Spleen (tissue), 11 donors: Measurements from ENCODE around the gene CCDC172. TPM values are rescaled to one million over a fixed set of nuclear protein-coding genes. Genes with fewer than 3 reads are reported as not detected.

Experiments
- DNase-seq: peaks from one replicate; pipeline ENCODE4 v3.0.0-alpha.2; 2020
- H3K27ac ChIP-seq, 8 donors: fragments of 200-600 bp; sonication (generic) in 7 of 8; 1 replicate in 4 of 8; 2 replicates in 4 of 8; pipeline versions ENCODE4 v1.5.0 to v1.8.0; 2016 to 2021; ENCODE audit warnings: inconsistent platforms in 4 of 8, mild to moderate bottlenecking in 4 of 8, moderate library complexity in 1 of 8
- H3K27me3 ChIP-seq, 7 donors: fragments of 200-600 bp; sonication (generic) in 6 of 7; replicated peaks in 1 of 7; 1 replicate in 4 of 7; 2 replicates in 3 of 7; pipeline versions ENCODE4 v1.5.0 to v1.8.0; 2016 to 2021; ENCODE audit warnings: inconsistent platforms in 3 of 7, mild to moderate bottlenecking in 1 of 7
- H3K36me3 ChIP-seq, 6 donors: fragments of 200-600 bp; sonication (generic) in 5 of 6; 1 replicate in 4 of 6; 2 replicates in 2 of 6; pipeline versions ENCODE4 v1.5.0 to v1.8.0; 2016 to 2021; ENCODE audit warnings: inconsistent platforms in 2 of 6
- H3K4me1 ChIP-seq, 6 donors: fragments of 200-600 bp; sonication (generic) in 5 of 6; 1 replicate in 3 of 6; 2 replicates in 3 of 6; pipeline versions ENCODE4 v1.5.0 to v1.8.0; 2016 to 2021; ENCODE audit warnings: inconsistent platforms in 3 of 6
- H3K4me3 ChIP-seq, 8 donors: fragments of 200-600 bp; sonication (generic) in 7 of 8; 1 replicate in 4 of 8; 2 replicates in 4 of 8; pipeline versions ENCODE4 v1.5.0 to v1.8.0; 2016 to 2021; ENCODE audit warnings: inconsistent platforms in 4 of 8, mild to moderate bottlenecking in 4 of 8, moderate library complexity in 2 of 8
- H3K9me3 ChIP-seq, 8 donors: fragments of 200-600 bp; sonication (generic) in 7 of 8; 1 replicate in 4 of 8; 2 replicates in 4 of 8; pipeline versions ENCODE4 v1.5.0 to v1.8.0; 2016 to 2021; ENCODE audit warnings: inconsistent platforms in 4 of 8
- POLR2A ChIP-seq, 3 donors: fragments of 450-650 bp; IDR thresholded peaks; one replicate each; pipeline ENCODE4 v1.5.1; 2017; ENCODE audit warnings: antibody characterized with exemption in 3 of 3, mild to moderate bottlenecking in 1 of 3
- POLR2AphosphoS5 ChIP-seq, 3 donors: sonication (generic); formaldehyde crosslinking; IDR thresholded peaks; one replicate each; pipeline ENCODE4 v1.5.1; 2017; ENCODE audit warnings: antibody characterized with exemption in 3 of 3
- WGBS, 5 donors: extraction: QIAGEN DNeasy Blood & Tissue Kit in 3 of 5; methylation state at CpG; one replicate each; pipeline versions ENCODE4 v1.1.5 to v1.1.7; 2013 to 2018; 5-methylcytosine and 5-hydroxymethylcytosine counted together
- intact Hi-C: fragments of 100-400 bp; cut with DNase I; formaldehyde crosslinking; loops from one replicate; pipeline ENCODE4 v1.15.0; 2023; ENCODE audit warnings: low total_unique reads
- polyA plus RNA-seq, 3 donors: library from polyadenylated mRNA; stranded (reverse); fragments of 200-250 nt; gene quantifications; one replicate each; pipeline ENCODE4 v1.2.1, GENCODE V29; 2013
- total RNA-seq, 7 donors: library from RNA; depleted of rRNA in 3 of 7; stranded (reverse); fragments of >200 nt in 3 of 7; fragmentation: NEBNext Ultra II Directional in 4 of 7; extraction: Animal tissue kit (Norgen Biotek cat#: 25700) in 4 of 7; gene quantifications; one replicate each; pipeline versions ENCODE4 v1.1.0 to v1.2.1, GENCODE V29; 2016 to 2021
- TF ChIP-seq, protein P1 (sequence below), 11 experiments: fragments of 200-600 bp in 7 of 11; fragments of 450-650 bp in 4 of 11; sonication (generic) in 4 of 11; IDR thresholded peaks in 8 of 11; conservative IDR thresholded peaks in 3 of 11; 1 replicate in 7 of 11; 2 replicates in 4 of 11; pipeline versions ENCODE4 v1.4.0 to v1.8.0; 2016 to 2021; ENCODE audit warnings: antibody characterized with exemption in 11 of 11, inconsistent platforms in 4 of 11, mild to moderate bottlenecking in 1 of 11
- donor health status: healthy with polysubstance abuse.
- donor health status: DM: no; HTN: no; CAD: no; lungs with moderate emphysema.
- donor health status: DM: no; HTN: no; CAD: no.
- donor health status: Bipolar disorder and iron deficiency.
- donor health status: healthy.
- donor health status: DM: no; HTN: no; CAD: no.
- donor health status: DM: yes; HTN: yes; CAD: no.

CCDC172 gene
- total and polyA plus RNA-seq, 10 donors = not detected

DNA sequence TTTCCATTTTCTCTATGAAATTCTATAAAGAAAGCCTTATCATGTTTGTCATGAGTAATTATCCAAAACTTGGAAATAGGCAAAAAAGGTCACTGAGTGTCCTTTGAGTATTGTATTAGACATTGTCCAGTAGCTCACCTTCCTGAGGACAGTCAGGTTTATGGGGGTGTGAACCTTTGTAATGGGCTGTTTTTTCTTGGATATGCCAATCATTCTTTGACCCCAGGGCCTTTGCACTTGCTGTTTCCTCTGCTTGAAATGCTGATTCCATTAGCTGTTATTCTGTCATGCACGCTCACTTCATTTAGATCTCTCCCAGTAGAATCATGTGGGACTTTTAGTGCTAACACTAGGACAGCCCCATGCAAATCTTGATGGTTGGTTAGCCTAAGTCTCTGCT lies 4.9 kb downstream of the CCDC172 start:
- Histone ChIP-seq H3K27ac (no peak overlapping the region), H3K4me1 (no peaks in the 10 kb centered on the region), H3K4me3 (no peak overlapping the region), H3K9me3 (no peaks in the 10 kb centered on the region), H3K27me3 (no peaks in the 10 kb centered on the region), H3K36me3 (no peaks in the 10 kb centered on the region)
- TF ChIP-seq POLR2A (IDR thresholded peaks at IDR 0.05) = no peak
- no peak for DNase-seq
- intact Hi-C loops = no loop called here
- 83 to 93% (median 88%) methylated on average over 1 of the region's 1 CpG for WGBS, 5 donors

DNA sequence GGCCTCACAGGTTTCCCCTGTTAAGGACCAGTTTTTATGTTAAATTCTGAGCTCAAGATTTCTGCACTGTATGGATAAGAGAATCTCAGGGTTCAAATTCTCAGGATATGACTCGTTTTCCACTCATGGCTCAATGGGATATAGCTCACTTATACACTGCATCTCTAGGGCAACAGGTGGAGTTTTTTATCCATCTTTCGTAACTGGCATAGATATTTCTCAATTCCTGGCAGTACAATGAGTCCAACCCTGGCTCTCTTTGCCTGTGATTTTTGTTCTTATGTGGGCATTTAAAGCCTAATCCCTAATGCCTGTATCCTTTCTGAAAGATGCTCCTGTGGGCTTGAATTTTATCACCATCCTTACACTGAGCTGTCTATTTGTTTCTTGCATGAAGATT lies 7.6 kb downstream of the CCDC172 start:
- WGBS, 5 donors = 54 to 70% (median 68%) methylated on average over 2 of the region's 2 CpGs
- TF ChIP-seq, protein P1, sequence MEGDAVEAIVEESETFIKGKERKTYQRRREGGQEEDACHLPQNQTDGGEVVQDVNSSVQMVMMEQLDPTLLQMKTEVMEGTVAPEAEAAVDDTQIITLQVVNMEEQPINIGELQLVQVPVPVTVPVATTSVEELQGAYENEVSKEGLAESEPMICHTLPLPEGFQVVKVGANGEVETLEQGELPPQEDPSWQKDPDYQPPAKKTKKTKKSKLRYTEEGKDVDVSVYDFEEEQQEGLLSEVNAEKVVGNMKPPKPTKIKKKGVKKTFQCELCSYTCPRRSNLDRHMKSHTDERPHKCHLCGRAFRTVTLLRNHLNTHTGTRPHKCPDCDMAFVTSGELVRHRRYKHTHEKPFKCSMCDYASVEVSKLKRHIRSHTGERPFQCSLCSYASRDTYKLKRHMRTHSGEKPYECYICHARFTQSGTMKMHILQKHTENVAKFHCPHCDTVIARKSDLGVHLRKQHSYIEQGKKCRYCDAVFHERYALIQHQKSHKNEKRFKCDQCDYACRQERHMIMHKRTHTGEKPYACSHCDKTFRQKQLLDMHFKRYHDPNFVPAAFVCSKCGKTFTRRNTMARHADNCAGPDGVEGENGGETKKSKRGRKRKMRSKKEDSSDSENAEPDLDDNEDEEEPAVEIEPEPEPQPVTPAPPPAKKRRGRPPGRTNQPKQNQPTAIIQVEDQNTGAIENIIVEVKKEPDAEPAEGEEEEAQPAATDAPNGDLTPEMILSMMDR (IDR thresholded peaks at IDR 0.05 in 8 of 11, conservative IDR thresholded peaks at IDR 0.05 in 3 of 11) = no peak
- TF ChIP-seq POLR2A (IDR thresholded peaks at IDR 0.05) (no peak), POLR2AphosphoS5 (IDR thresholded peaks at IDR 0.05) (no peak)
- Histone ChIP-seq H3K9me3 (no peaks in the 10 kb centered on the region), H3K27ac (no peak overlapping the region), H3K27me3 (no peaks in the 10 kb centered on the region), H3K4me1 (no peaks in the 10 kb centered on the region), H3K4me3 (no peak overlapping the region), H3K36me3 (no peaks in the 10 kb centered on the region)
- no peak for DNase-seq
- intact Hi-C loops = no loop called here

DNA sequence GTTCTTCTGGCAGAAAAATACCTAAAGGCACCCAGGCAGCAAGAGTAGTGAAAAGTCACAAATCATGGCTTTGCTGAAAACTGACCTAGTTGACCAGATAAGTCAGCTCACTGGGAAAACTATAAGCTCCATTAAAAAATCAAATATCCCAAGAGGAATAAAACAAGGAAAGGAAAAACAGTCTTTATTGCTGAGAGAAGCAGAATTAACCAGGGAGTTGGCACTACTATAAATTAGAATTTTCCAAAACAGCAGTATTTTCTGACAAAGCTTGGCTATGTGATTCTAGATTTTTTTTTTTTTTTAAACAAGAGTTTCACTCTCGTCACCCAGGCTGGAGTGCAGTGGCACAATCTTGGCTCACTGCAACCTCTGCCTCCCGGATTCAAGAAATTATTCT lies 12.6 kb downstream of the CCDC172 start:
- H3K27ac ChIP-seq = no peak overlapping the region
- no peaks in the 10 kb centered on the region for H3K4me1 ChIP-seq
- DNase-seq = no peak
- no peaks in the 10 kb centered on the region for H3K9me3 ChIP-seq
- no peaks in the 10 kb centered on the region for H3K36me3 ChIP-seq
- intact Hi-C loops = no loop called here
- no peaks in the 10 kb centered on the region for H3K27me3 ChIP-seq
- TF ChIP-seq, protein P1 (IDR thresholded peaks at IDR 0.05 in 8 of 11, conservative IDR thresholded peaks at IDR 0.05 in 3 of 11) = no peak
- TF ChIP-seq POLR2AphosphoS5 (IDR thresholded peaks at IDR 0.05) (no peak), POLR2A (IDR thresholded peaks at IDR 0.05) (no peak)
- 79 to 92% (median 86%) methylated on average over 2 of the region's 2 CpGs for WGBS, 5 donors
- H3K4me3 ChIP-seq = no peak overlapping the region

DNA sequence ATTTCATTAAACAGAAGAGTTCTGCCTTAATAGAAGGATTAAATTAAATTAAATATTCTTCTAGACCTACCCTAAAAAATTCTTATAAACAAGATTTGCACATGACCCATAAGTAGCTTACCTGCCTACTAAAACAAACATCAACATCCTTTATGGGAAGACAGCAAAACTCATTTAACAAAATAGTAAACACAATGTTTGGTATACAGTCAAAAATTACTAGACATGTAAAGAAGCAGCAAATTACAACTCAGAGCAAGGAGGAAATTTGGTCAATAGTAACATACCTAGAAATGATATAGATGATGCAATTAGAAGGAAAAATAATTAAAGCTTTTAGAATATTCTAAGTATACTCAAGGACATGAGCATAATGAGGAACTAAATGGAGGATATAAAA lies 27.9 kb downstream of the CCDC172 start:
- DNase-seq = no peak
- intact Hi-C loops = no loop called here
- no peaks in the 10 kb centered on the region for H3K27me3 ChIP-seq
- TF ChIP-seq POLR2A (IDR thresholded peaks at IDR 0.05) (no peak), POLR2AphosphoS5 (IDR thresholded peaks at IDR 0.05) (no peak)
- TF ChIP-seq, protein P1 (IDR thresholded peaks at IDR 0.05 in 8 of 11, conservative IDR thresholded peaks at IDR 0.05 in 3 of 11) = no peak
- H3K9me3 ChIP-seq = peaks cover 0 to 19% (median 13%) of the 10 kb centered on the region in 8 donors
- no peaks in the 10 kb centered on the region for H3K36me3 ChIP-seq
- H3K4me1 ChIP-seq = no peaks in the 10 kb centered on the region
- no peak overlapping the region for H3K4me3 ChIP-seq
- H3K27ac ChIP-seq = no peak overlapping the region

DNA sequence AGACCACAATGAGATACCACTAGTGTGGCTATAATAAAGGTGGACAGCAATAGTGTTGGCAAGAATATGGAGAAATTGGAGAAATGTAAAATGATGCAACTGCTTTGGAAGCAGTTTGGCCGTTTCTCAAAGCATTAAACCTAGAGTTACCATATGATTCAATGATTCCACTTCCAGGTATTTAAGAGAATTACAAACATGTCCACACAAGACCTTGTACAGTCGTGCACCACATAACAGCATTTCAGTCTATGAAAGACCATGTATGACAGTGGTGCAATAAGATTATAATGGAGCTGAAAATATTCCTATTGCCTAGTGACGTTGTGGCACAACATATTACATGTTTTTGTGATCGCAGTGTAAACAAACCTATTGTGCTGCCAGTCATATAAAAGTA lies 29.6 kb downstream of the CCDC172 start:
- WGBS, 5 donors = 77 to 90% (median 83%) methylated on average over 4 of the region's 4 CpGs
- TF ChIP-seq, protein P1 (IDR thresholded peaks at IDR 0.05 in 8 of 11, conservative IDR thresholded peaks at IDR 0.05 in 3 of 11) = no peak
- no peak for TF ChIP-seq POLR2A (IDR thresholded peaks at IDR 0.05)
- TF ChIP-seq POLR2AphosphoS5 (IDR thresholded peaks at IDR 0.05) = no peak
- H3K4me1 ChIP-seq = no peaks in the 10 kb centered on the region
- DNase-seq = no peak
- H3K27me3 ChIP-seq = no peaks in the 10 kb centered on the region
- H3K36me3 ChIP-seq = no peaks in the 10 kb centered on the region
- intact Hi-C loops = no loop called here
- H3K9me3 ChIP-seq = peaks cover 0 to 19% (median 13%) of the 10 kb centered on the region in 8 donors
- no peak overlapping the region for H3K4me3 ChIP-seq
- H3K27ac ChIP-seq = no peak overlapping the region
